H1 (cell line): ENCODE measurements around the gene HES5.

Source experiments
- BACH1 ChIP-seq: IDR thresholded peaks from 2 replicates; pipeline ENCODE4 v1.6.1; 2012; ENCODE audit warnings: low read length, improper control_type of control experiment
- CBX5 ChIP-seq: fragments of 300-800, 300-1000 bp; sonication (generic); IDR thresholded peaks from 2 replicates; pipeline ENCODE4 v1.7.1; 2016; ENCODE audit warnings: antibody characterized with exemption, low read length, low read depth
- CTCF ChIP-seq, 3 experiments: IDR thresholded peaks; 1 replicate in 2 of 3; 2 replicates in 1 of 3; pipeline versions ENCODE4 v1.5.1 to v1.6.1; 2011; ENCODE audit warnings: low read length in 3 of 3, mild to moderate bottlenecking in 3 of 3, inconsistent platforms in 2 of 3, low read depth in 1 of 3, moderate library complexity in 1 of 3; ENCODE audit not compliant: insufficient read depth in 1 of 3; ENCODE audit errors: control extremely low read depth in 1 of 3
- EP300 ChIP-seq, 2 experiments: IDR thresholded peaks; 1 replicate in 1 of 2; 2 replicates in 1 of 2; pipeline ENCODE4 v1.6.1; 2011 to 2012; ENCODE audit warnings: low read depth in 2 of 2, low read length in 2 of 2, mild to moderate bottlenecking in 2 of 2, borderline replicate concordance in 1 of 2, inconsistent platforms in 1 of 2, moderate library complexity in 1 of 2
- JUND ChIP-seq: IDR thresholded peaks from 2 replicates; pipeline ENCODE4 v1.6.1; 2011; ENCODE audit warnings: mild to moderate bottlenecking, improper control_type of control experiment, low read length
- KDM5A ChIP-seq: fragments of 200-600 bp; IDR thresholded peaks from 2 replicates; pipeline ENCODE4 v1.7.1; 2012; ENCODE audit warnings: mild to moderate bottlenecking, low read length, inconsistent platforms, mixed read lengths
- POLR2A ChIP-seq, 2 experiments: IDR thresholded peaks; 1 replicate in 1 of 2; 2 replicates in 1 of 2; pipeline ENCODE4 v1.6.1; 2011; ENCODE audit warnings: low read depth in 2 of 2, low read length in 2 of 2, mild to moderate bottlenecking in 2 of 2; ENCODE audit errors: control extremely low read depth in 1 of 2
- YY1 ChIP-seq: IDR thresholded peaks from 2 replicates; pipeline ENCODE4 v1.6.1; 2011; ENCODE audit warnings: low read depth, mild to moderate bottlenecking, low read length

- no peak for TF ChIP-seq EP300 (IDR thresholded peaks at IDR 0.05; ENCODE audit: borderline replicate concordance in 1 of 2, low read depth in 2 of 2, low read length in 2 of 2)
- TF ChIP-seq POLR2A (IDR thresholded peaks at IDR 0.05; ENCODE audit: control extremely low read depth in 1 of 2, low read depth in 2 of 2, low read length in 2 of 2), result no peak
- no peak for TF ChIP-seq CTCF (IDR thresholded peaks at IDR 0.05; ENCODE audit: control extremely low read depth in 1 of 3, insufficient read depth in 1 of 3, low read depth in 1 of 3, low read length in 3 of 3)
- TF ChIP-seq JUND, result no peak
- no peak for TF ChIP-seq CBX5
- no peak for TF ChIP-seq YY1
- no peak for TF ChIP-seq BACH1
- TF ChIP-seq KDM5A, result no peak
Measured at GRCh38 chr1:2570332-2570731, 40.3 kb upstream of the HES5 start.
